ENCODE results near the gene CROCC2.

GRCh38 chr2:240982821-240983281 lies 76.7 kb downstream of the CROCC2 start:
- TF ChIP-seq ZNF843 (tag by site-specific recombination; IDR thresholded peaks at IDR 0.05) (no peak), CTCF (tag by site-specific recombination; IDR thresholded peaks at IDR 0.05) (no peak), ZNF423 (tag by site-specific recombination; IDR thresholded peaks at IDR 0.05) (no peak), ZNF830 (tag by site-specific recombination; IDR thresholded peaks at IDR 0.05; ENCODE audit: low read depth) (no peak), ZNF350 (tag by site-specific recombination; IDR thresholded peaks at IDR 0.05) (no peak), KLF1 (tag by site-specific recombination; IDR thresholded peaks at IDR 0.05) (no peak), GLIS1 (tag by site-specific recombination; IDR thresholded peaks at IDR 0.05) (no peak), ZSCAN16 (tag by site-specific recombination; IDR thresholded peaks at IDR 0.05) (no peak), TCF7L2 (IDR thresholded peaks at IDR 0.05; ENCODE audit: borderline replicate concordance, low read depth, low read length) (no peak)
